SK-N-SH treated with all-trans-retinoic acid at 6 μM for 48 hours (cell line): ENCODE data around the gene DUSP16.

ENCODE experiments used
- ATAC-seq: fragments of 200-7000 bp; cut with Tn5 transposase; 3 replicates; pipeline ENCODE4 v1.9.1; 2020; ENCODE audit warnings: mild to moderate bottlenecking, moderate library complexity
- BACH2 ChIP-seq: fragments of 250-450 bp; sonication (Bioruptor Pico); IDR thresholded peaks from 2 replicates; pipeline ENCODE4 v1.9.0; 2021; ENCODE audit warnings: mild to moderate bottlenecking, borderline replicate concordance
- CREB5 ChIP-seq: fragments of 250-450 bp; sonication (Bioruptor Pico); IDR thresholded peaks from 2 replicates; pipeline ENCODE4 v1.5.1; 2020; ENCODE audit warnings: low read depth, mild to moderate bottlenecking, moderate library complexity
- CSDC2 ChIP-seq: fragments of 250-450 bp; sonication (Bioruptor Pico); IDR thresholded peaks from 2 replicates; pipeline ENCODE4 v1.5.0; 2020; ENCODE audit warnings: mild to moderate bottlenecking, moderate library complexity
- CSRNP3 ChIP-seq: fragments of 250-450 bp; sonication (Bioruptor Pico); IDR thresholded peaks from 2 replicates; pipeline ENCODE4 v1.5.1; 2021; ENCODE audit warnings: mild to moderate bottlenecking, moderate library complexity
- ESRRG ChIP-seq: fragments of 250-450 bp; sonication (Bioruptor Pico); IDR thresholded peaks from 2 replicates; pipeline ENCODE4 v1.6.1; 2021; ENCODE audit warnings: mild to moderate bottlenecking
- GLIS3 ChIP-seq: fragments of 250-450 bp; sonication (Bioruptor Pico); IDR thresholded peaks from 2 replicates; pipeline ENCODE4 v1.5.0; 2020; ENCODE audit warnings: mild to moderate bottlenecking, moderate library complexity
- OSR1 ChIP-seq: fragments of 250-450 bp; sonication (Bioruptor Pico); IDR thresholded peaks from 2 replicates; pipeline ENCODE4 v1.8.0; 2022; ENCODE audit warnings: moderate library complexity, mild to moderate bottlenecking, inconsistent platforms
- PATZ1 ChIP-seq: fragments of 250-450 bp; sonication (Bioruptor Pico); IDR thresholded peaks from 2 replicates; pipeline ENCODE4 v1.8.0; 2020; ENCODE audit warnings: mild to moderate bottlenecking, moderate library complexity, borderline replicate concordance
- POU6F1 ChIP-seq: fragments of 250-450 bp; sonication (Bioruptor Pico); IDR thresholded peaks from 2 replicates; pipeline ENCODE4 v1.8.0; 2021; ENCODE audit warnings: low read depth, mild to moderate bottlenecking, moderate library complexity, borderline replicate concordance
- PPARA ChIP-seq: fragments of 250-450 bp; sonication (Bioruptor Pico); IDR thresholded peaks from 2 replicates; pipeline ENCODE4 v1.5.0; 2020; ENCODE audit warnings: mild to moderate bottlenecking, borderline replicate concordance
- RARB ChIP-seq: fragments of 250-450 bp; sonication (Bioruptor Pico); IDR thresholded peaks from 2 replicates; pipeline ENCODE4 v1.8.0; 2021; ENCODE audit warnings: mild to moderate bottlenecking, moderate library complexity
- TCF4 ChIP-seq: fragments of 250-450 bp; sonication (Bioruptor Pico); IDR thresholded peaks from 2 replicates; pipeline ENCODE4 v1.8.0; 2021; ENCODE audit warnings: mild to moderate bottlenecking, moderate library complexity, borderline replicate concordance
- TOX ChIP-seq: fragments of 250-450 bp; sonication (Bioruptor Pico); IDR thresholded peaks from 2 replicates; pipeline ENCODE4 v1.8.0; 2021; ENCODE audit warnings: mild to moderate bottlenecking, moderate library complexity, borderline replicate concordance
- TSHZ2 ChIP-seq: fragments of 250-450 bp; sonication (Bioruptor Pico); IDR thresholded peaks from 2 replicates; pipeline ENCODE4 v1.5.0; 2020; ENCODE audit warnings: mild to moderate bottlenecking, moderate library complexity
- ZFP30 ChIP-seq: fragments of 450-650 bp; formaldehyde crosslinking; IDR thresholded peaks from 2 replicates; pipeline ENCODE4 v1.5.0; 2022; ENCODE audit warnings: mild to moderate bottlenecking, moderate library complexity
- ZNF565 ChIP-seq: fragments of 450-650 bp; formaldehyde crosslinking; conservative IDR thresholded peaks from 2 replicates; pipeline ENCODE4 v1.5.0; 2020; ENCODE audit warnings: low read depth, mild to moderate bottlenecking, moderate library complexity
- ZNF8 ChIP-seq: fragments of 450-650 bp; formaldehyde crosslinking; IDR thresholded peaks from 2 replicates; pipeline ENCODE4 v1.5.0; 2020; ENCODE audit warnings: mild to moderate bottlenecking, moderate library complexity

DUSP16 gene

GRCh38 chr12:12446786-12447185 is 115.9 kb downstream of the DUSP16 start:
- ATAC-seq = no peak
- no peak for TF ChIP-seq RARB
- no peak for TF ChIP-seq CREB5 (CRISPR knock-in tag)
- TF ChIP-seq BACH2 (CRISPR knock-in tag) = no peak
- TF ChIP-seq TSHZ2 (CRISPR knock-in tag) = no peak
- TF ChIP-seq CSRNP3 (CRISPR knock-in tag) = no peak
- TF ChIP-seq OSR1 (CRISPR knock-in tag) = no peak
- TF ChIP-seq POU6F1 (CRISPR knock-in tag) = no peak
- TF ChIP-seq ZNF8 (CRISPR knock-in tag) = no peak

GRCh38 chr12:12445882-12446181 is 116.8 kb downstream of the DUSP16 start:
- no peak for TF ChIP-seq PPARA (CRISPR knock-in tag)
- no peak for TF ChIP-seq PATZ1 (CRISPR knock-in tag)
- no peak for TF ChIP-seq CREB5 (CRISPR knock-in tag)
- no peak for TF ChIP-seq TOX (CRISPR knock-in tag)
- no peak for TF ChIP-seq CSRNP3 (CRISPR knock-in tag)
- no peak for TF ChIP-seq ZFP30 (CRISPR knock-in tag)
- no peak for TF ChIP-seq ZNF8 (CRISPR knock-in tag)
- TF ChIP-seq TCF4 = no peak
- no peak for ATAC-seq

- no peak for TF ChIP-seq BACH2 (CRISPR knock-in tag)
- no peak for ATAC-seq
These were observed 117.3 kb downstream of the DUSP16 start for GRCh38 chr12:12445165-12445881.

- ATAC-seq = no peak
- TF ChIP-seq ESRRG (CRISPR knock-in tag) (no peak), PPARA (CRISPR knock-in tag) (no peak), RARB (no peak), CSRNP3 (CRISPR knock-in tag) (no peak), CSDC2 (CRISPR knock-in tag) (no peak), GLIS3 (CRISPR knock-in tag) (no peak), ZNF565 (CRISPR knock-in tag) (no peak), TOX (CRISPR knock-in tag) (no peak)
These were observed 119.2 kb downstream of the DUSP16 start for GRCh38 chr12:12443431-12443878.
